GM18867 (cell line): ENCODE data around the gene RNF8.
"Not testable (repeated sequence)": the region's sequence is repeated elsewhere in the genome, so short reads cannot be mapped to it uniquely, and the experiment has no call there.

Experiments
- ATAC-seq: cut with Tn5 transposase; IDR thresholded peaks from one replicate; pipeline ENCODE4 v1.9.1; 2021; ENCODE audit warnings: mild to moderate bottlenecking, moderate library complexity; ENCODE audit not compliant: unreplicated experiment

RNF8 gene

GRCh38 chr6:37442416-37443215 is 88.8 kb downstream of the RNF8 start:
- ATAC-seq = no peak

DNA sequence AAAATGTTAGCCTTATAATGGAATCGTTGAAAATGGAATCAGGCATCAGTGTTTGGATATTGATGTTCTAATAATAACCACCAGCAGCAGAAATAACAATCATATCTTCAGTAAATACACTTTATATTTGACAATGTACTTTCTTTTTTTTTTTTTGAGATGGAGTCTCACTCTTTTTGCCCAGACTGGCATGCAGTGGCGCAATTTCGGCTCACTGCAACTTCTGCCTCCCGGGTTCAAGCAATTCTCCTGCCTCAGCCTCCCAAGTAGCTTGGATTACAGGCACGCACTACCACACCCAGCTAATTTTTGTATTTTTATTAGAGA is 89.4 kb downstream of the RNF8 start:
- not testable (repeated sequence) for ATAC-seq
